ENCODE results near the gene C2orf81.

C2orf81 gene

DNA sequence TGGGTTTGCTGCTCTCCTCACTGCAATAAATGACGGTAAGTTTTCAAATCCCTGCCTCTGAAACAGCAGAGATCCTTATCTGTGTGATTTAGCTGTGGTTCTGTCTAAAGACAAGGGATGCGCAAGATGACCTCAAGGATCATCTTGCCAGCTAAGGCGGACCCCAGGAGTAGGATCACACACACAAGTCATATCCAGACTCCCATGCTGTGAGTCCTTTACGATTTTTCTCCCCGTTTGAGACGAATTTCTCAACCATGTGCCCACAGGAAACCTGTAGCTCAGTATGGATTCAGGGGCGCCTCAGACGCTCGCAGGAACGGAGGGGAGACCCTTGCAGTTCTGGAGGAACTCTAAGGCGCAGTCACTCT is 30.2 kb downstream of the C2orf81 start:
- peak overlapping the region; percentile 69; the same call in 1 of the 2 replicates for H3K27ac ChIP-seq
- H3K79me2 ChIP-seq (ENCODE audit: insufficient read depth, low read depth), result peaks cover 24% of the 10 kb centered on the region; the same call in 1 of the 2 replicates

DNA sequence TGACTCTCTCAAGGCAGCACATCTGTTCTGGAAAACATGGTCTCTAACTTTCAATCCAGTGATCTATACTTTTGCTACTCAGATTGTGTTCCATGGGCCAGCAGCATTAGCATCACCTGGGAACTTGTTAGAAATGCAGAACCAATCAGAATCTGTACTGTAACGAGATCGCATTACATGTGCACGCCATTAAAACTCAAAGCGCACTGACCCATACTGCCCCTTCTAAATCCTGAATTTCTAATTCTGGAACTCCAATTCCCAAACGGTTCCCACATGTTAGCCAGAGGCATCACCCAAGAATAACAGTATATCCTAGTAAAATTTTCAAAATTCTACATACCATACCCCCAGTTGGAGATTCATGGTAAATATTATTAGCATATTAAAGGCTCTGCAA is 30.8 kb downstream of the C2orf81 start:
- Histone ChIP-seq H3K36me3 (ENCODE audit: insufficient read depth) (no peaks in the 10 kb centered on the region), H3K79me2 (ENCODE audit: insufficient read depth, low read depth) (peaks cover 24% of the 10 kb centered on the region; the same call in 1 of the 2 replicates), H2AFZ (ENCODE audit: low read depth) (no peak overlapping the region), H3K27me3 (ENCODE audit: insufficient read depth, low read depth) (no peaks in the 10 kb centered on the region; the same call in 1 of the 2 replicates), H3K4me1 (ENCODE audit: low read depth, poor library complexity, severe bottlenecking) (peaks cover 16% of the 10 kb centered on the region), H3K27ac (no peak overlapping the region), H3K4me2 (peak overlapping the region; percentile 81), H3K4me3 (IDR thresholded peaks at IDR 0.05; ENCODE audit: insufficient read depth, low read depth, low read length) (no peak overlapping the region), H3K9ac (peak overlapping the region; percentile 81; the same call in 1 of the 2 replicates), H4K20me1 (ENCODE audit: insufficient read depth) (no peaks in the 10 kb centered on the region)
- TF ChIP-seq, protein P1, sequence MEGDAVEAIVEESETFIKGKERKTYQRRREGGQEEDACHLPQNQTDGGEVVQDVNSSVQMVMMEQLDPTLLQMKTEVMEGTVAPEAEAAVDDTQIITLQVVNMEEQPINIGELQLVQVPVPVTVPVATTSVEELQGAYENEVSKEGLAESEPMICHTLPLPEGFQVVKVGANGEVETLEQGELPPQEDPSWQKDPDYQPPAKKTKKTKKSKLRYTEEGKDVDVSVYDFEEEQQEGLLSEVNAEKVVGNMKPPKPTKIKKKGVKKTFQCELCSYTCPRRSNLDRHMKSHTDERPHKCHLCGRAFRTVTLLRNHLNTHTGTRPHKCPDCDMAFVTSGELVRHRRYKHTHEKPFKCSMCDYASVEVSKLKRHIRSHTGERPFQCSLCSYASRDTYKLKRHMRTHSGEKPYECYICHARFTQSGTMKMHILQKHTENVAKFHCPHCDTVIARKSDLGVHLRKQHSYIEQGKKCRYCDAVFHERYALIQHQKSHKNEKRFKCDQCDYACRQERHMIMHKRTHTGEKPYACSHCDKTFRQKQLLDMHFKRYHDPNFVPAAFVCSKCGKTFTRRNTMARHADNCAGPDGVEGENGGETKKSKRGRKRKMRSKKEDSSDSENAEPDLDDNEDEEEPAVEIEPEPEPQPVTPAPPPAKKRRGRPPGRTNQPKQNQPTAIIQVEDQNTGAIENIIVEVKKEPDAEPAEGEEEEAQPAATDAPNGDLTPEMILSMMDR (conservative IDR thresholded peaks at IDR 0.05; ENCODE audit: low read depth, low read length), result no peak

More for the DNA sequence above, 30.2 kb downstream of the C2orf81 start:
- H3K9ac ChIP-seq, result peak overlapping the region; percentile 81
- no peaks in the 10 kb centered on the region for H3K36me3 ChIP-seq (ENCODE audit: insufficient read depth)
- H3K4me3 ChIP-seq (IDR thresholded peaks at IDR 0.05; ENCODE audit: insufficient read depth, low read depth, low read length), result peak overlapping the region; percentile 89
- no peaks in the 10 kb centered on the region for H4K20me1 ChIP-seq (ENCODE audit: insufficient read depth)
- H3K27me3 ChIP-seq (ENCODE audit: insufficient read depth, low read depth), result no peaks in the 10 kb centered on the region; the same call in 1 of the 2 replicates
- peak overlapping the region; percentile 81 for H3K4me2 ChIP-seq
- peaks cover 16% of the 10 kb centered on the region for H3K4me1 ChIP-seq (ENCODE audit: low read depth, poor library complexity, severe bottlenecking)
- TF ChIP-seq, protein P1 (conservative IDR thresholded peaks at IDR 0.05; ENCODE audit: low read depth, low read length), result no peak
- H2AFZ ChIP-seq (ENCODE audit: low read depth), result peak overlapping the region; percentile 87

DNA sequence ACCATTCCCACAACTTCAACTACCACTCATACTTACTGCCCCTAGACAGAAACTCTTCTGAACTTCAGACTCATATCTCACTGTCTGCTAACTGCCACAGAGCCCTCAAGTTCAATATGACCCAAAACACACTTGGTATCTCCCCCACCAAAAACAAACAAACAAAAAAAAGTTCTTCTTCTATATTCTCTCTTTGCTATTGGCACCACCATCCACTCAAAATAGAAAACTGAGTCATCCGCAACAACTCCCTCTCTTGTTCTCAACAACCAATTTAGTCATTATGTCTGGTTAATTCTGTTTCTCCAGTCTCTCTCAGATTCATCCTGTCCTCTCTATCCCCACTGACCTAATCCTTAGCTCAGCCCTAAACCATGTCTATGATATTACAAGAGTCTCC is 34.1 kb downstream of the C2orf81 start:
- Histone ChIP-seq H3K36me3 (ENCODE audit: insufficient read depth) (no peaks in the 10 kb centered on the region), H3K4me3 (IDR thresholded peaks at IDR 0.05; ENCODE audit: insufficient read depth, low read depth, low read length) (no peak overlapping the region), H3K9ac (no peak overlapping the region), H4K20me1 (ENCODE audit: insufficient read depth) (no peaks in the 10 kb centered on the region), H3K4me2 (no peak overlapping the region), H3K4me1 (ENCODE audit: low read depth, poor library complexity, severe bottlenecking) (peaks cover 14% of the 10 kb centered on the region), H3K27ac (no peak overlapping the region), H3K27me3 (ENCODE audit: insufficient read depth, low read depth) (no peaks in the 10 kb centered on the region), H3K79me2 (ENCODE audit: insufficient read depth, low read depth) (peaks cover 24% of the 10 kb centered on the region; the same call in 1 of the 2 replicates), H2AFZ (ENCODE audit: low read depth) (no peak overlapping the region)
- TF ChIP-seq, protein P1 (conservative IDR thresholded peaks at IDR 0.05; ENCODE audit: low read depth, low read length), result no peak

DNA sequence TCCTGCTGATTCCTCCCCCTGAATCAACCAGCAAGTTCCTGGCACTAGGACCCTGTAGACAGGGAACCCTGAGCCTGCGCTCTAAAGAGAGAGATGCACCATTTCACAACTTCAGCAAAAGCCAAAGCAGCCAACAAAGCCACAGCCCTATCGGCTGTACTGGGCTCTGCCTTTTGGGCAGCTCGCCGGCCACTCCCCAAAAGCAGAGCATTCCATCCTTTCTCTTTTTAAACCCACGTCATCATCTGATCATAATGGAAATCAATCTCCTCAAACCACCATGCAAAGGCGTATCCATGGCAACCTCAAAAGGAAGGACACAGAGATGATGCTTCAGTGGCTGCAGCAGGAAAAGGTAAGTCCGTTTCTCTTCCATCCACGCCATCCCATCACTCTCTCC is 36.0 kb downstream of the C2orf81 start:
- Histone ChIP-seq H3K27ac (no peak overlapping the region), H3K79me2 (ENCODE audit: insufficient read depth, low read depth) (peaks cover 18% of the 10 kb centered on the region; the same call in 1 of the 2 replicates), H3K4me2 (no peak overlapping the region), H3K9ac (no peak overlapping the region), H3K4me3 (IDR thresholded peaks at IDR 0.05; ENCODE audit: insufficient read depth, low read depth, low read length) (no peak overlapping the region), H4K20me1 (ENCODE audit: insufficient read depth) (no peaks in the 10 kb centered on the region), H3K4me1 (ENCODE audit: low read depth, poor library complexity, severe bottlenecking) (peaks cover 6% of the 10 kb centered on the region), H2AFZ (ENCODE audit: low read depth) (no peak overlapping the region), H3K27me3 (ENCODE audit: insufficient read depth, low read depth) (no peaks in the 10 kb centered on the region), H3K36me3 (ENCODE audit: insufficient read depth) (no peaks in the 10 kb centered on the region)
- TF ChIP-seq, protein P1 (conservative IDR thresholded peaks at IDR 0.05; ENCODE audit: low read depth, low read length), result no peak
